ENCODE results near the gene CLPX.
A peak's percentile ranks its signal among the peaks of the same experiment; 100 is the strongest.
"Not testable (repeated sequence)": the region's sequence is repeated elsewhere in the genome, so short reads cannot be mapped to it uniquely, and the experiment has no call there.

CLPX gene

DNA sequence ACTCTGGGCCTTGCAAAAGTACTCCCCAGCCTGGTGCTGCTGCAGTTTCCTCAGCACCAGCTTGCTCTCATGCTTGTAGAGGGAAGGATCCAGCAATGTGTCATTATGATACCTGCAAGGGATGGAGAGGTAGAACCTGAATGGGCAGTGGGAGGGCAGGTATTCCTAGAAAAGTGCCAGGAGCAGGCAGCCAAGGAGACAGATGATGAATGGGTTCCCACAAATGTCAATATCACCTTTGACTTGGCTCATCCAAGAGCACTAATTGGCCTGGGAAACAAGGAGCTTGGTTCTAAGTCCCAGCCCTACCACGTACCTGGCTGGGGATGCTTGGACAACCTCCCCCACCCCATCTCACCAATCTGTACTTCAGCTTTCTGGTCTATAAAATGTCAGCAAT, 16.8 kb upstream of the CLPX start:
- Histone ChIP-seq H3K36me3 (ENCODE audit: control insufficient read depth, insufficient read depth, low read length) (no peaks in the 10 kb centered on the region), H3K4me3 (ENCODE audit: low read length) (no peak overlapping the region), H3K9me3 (ENCODE audit: control insufficient read depth, low read length) (no peaks in the 10 kb centered on the region), H3K27me3 (ENCODE audit: control insufficient read depth, insufficient read depth, low read length) (no peaks in the 10 kb centered on the region), H3K4me1 (ENCODE audit: control insufficient read depth, insufficient read depth, low read length) (no peaks in the 10 kb centered on the region), H3K9ac (ENCODE audit: low read length) (no peak overlapping the region)

GRCh38 chr15:65198571-65198970, 13.4 kb upstream of the CLPX start:
- H3K27me3 ChIP-seq (ENCODE audit: control insufficient read depth, insufficient read depth, low read length), result no peaks in the 10 kb centered on the region
- H3K4me1 ChIP-seq (ENCODE audit: control insufficient read depth, insufficient read depth, low read length), result no peaks in the 10 kb centered on the region
- H3K4me3 ChIP-seq (ENCODE audit: low read length), result no peak overlapping the region
- no peaks in the 10 kb centered on the region for H3K9me3 ChIP-seq (ENCODE audit: control insufficient read depth, low read length)
- H3K36me3 ChIP-seq (ENCODE audit: control insufficient read depth, insufficient read depth, low read length), result no peaks in the 10 kb centered on the region
- H3K9ac ChIP-seq (ENCODE audit: low read length), result no peak overlapping the region

- Histone ChIP-seq H3K36me3 (ENCODE audit: control insufficient read depth, insufficient read depth, low read length) (no peaks in the 10 kb centered on the region), H3K27me3 (ENCODE audit: control insufficient read depth, insufficient read depth, low read length) (no peaks in the 10 kb centered on the region), H3K4me1 (ENCODE audit: control insufficient read depth, insufficient read depth, low read length) (no peaks in the 10 kb centered on the region), H3K9me3 (ENCODE audit: control insufficient read depth, low read length) (no peaks in the 10 kb centered on the region), H3K4me3 (ENCODE audit: low read length) (no peak overlapping the region), H3K9ac (ENCODE audit: low read length) (no peak overlapping the region)
Measured at GRCh38 chr15:65197337-65197645, 12.1 kb upstream of the CLPX start.

- Histone ChIP-seq H3K4me1 (ENCODE audit: control insufficient read depth, insufficient read depth, low read length) (no peaks in the 10 kb centered on the region), H3K4me3 (ENCODE audit: low read length) (no peak overlapping the region), H3K27me3 (ENCODE audit: control insufficient read depth, insufficient read depth, low read length) (no peaks in the 10 kb centered on the region)
Measured at GRCh38 chr15:65196637-65197336, 11.6 kb upstream of the CLPX start.

DNA sequence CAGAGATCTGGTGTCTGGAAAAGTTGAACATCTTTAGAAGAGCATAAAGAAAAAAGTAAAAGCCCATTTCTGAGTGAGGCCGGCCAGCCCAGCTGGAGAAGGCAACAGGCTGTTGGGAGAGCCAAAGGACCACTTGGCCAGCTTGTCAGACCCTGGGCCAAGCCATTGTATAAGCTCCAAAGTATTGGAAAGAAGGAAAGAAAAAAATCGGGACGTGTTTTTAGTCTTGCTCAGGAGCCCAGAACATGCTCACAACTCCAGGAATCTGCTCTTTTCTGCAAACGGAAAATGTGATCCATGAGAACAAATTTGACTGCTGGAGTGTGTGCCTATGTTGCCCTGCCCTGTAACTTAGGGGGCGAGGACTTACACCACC, 10.4 kb upstream of the CLPX start:
- Histone ChIP-seq H3K27me3 (ENCODE audit: control insufficient read depth, insufficient read depth, low read length) (no peaks in the 10 kb centered on the region), H3K4me1 (ENCODE audit: control insufficient read depth, insufficient read depth, low read length) (no peaks in the 10 kb centered on the region), H3K4me3 (ENCODE audit: low read length) (no peak overlapping the region), H3K9me3 (ENCODE audit: control insufficient read depth, low read length) (no peaks in the 10 kb centered on the region), H3K9ac (ENCODE audit: low read length) (no peak overlapping the region), H3K36me3 (ENCODE audit: control insufficient read depth, insufficient read depth, low read length) (no peaks in the 10 kb centered on the region)

More at GRCh38 chr15:65196637-65197336, 11.6 kb upstream of the CLPX start:
- Histone ChIP-seq H3K9me3 (ENCODE audit: control insufficient read depth, low read length) (no peaks in the 10 kb centered on the region), H3K36me3 (ENCODE audit: control insufficient read depth, insufficient read depth, low read length) (no peaks in the 10 kb centered on the region), H3K9ac (ENCODE audit: low read length) (no peak overlapping the region)

- no peaks in the 10 kb centered on the region for H3K4me1 ChIP-seq (ENCODE audit: control insufficient read depth, insufficient read depth, low read length)
- H3K9ac ChIP-seq (ENCODE audit: low read length), result no peak overlapping the region
- no peaks in the 10 kb centered on the region for H3K36me3 ChIP-seq (ENCODE audit: control insufficient read depth, insufficient read depth, low read length)
- no peaks in the 10 kb centered on the region for H3K9me3 ChIP-seq (ENCODE audit: control insufficient read depth, low read length)
- no peak overlapping the region for H3K4me3 ChIP-seq (ENCODE audit: low read length)
- H3K27me3 ChIP-seq (ENCODE audit: control insufficient read depth, insufficient read depth, low read length), result no peaks in the 10 kb centered on the region
Measured at GRCh38 chr15:65194826-65195547, 9.8 kb upstream of the CLPX start.

- H3K36me3 ChIP-seq (ENCODE audit: control insufficient read depth, insufficient read depth, low read length), result no peaks in the 10 kb centered on the region
- no peaks in the 10 kb centered on the region for H3K9me3 ChIP-seq (ENCODE audit: control insufficient read depth, low read length)
- no peaks in the 10 kb centered on the region for H3K4me1 ChIP-seq (ENCODE audit: control insufficient read depth, insufficient read depth, low read length)
- no peak overlapping the region for H3K4me3 ChIP-seq (ENCODE audit: low read length)
- H3K27me3 ChIP-seq (ENCODE audit: control insufficient read depth, insufficient read depth, low read length), result no peaks in the 10 kb centered on the region
- H3K9ac ChIP-seq (ENCODE audit: low read length), result no peak overlapping the region
Measured at GRCh38 chr15:65192016-65192415, 6.9 kb upstream of the CLPX start.

DNA sequence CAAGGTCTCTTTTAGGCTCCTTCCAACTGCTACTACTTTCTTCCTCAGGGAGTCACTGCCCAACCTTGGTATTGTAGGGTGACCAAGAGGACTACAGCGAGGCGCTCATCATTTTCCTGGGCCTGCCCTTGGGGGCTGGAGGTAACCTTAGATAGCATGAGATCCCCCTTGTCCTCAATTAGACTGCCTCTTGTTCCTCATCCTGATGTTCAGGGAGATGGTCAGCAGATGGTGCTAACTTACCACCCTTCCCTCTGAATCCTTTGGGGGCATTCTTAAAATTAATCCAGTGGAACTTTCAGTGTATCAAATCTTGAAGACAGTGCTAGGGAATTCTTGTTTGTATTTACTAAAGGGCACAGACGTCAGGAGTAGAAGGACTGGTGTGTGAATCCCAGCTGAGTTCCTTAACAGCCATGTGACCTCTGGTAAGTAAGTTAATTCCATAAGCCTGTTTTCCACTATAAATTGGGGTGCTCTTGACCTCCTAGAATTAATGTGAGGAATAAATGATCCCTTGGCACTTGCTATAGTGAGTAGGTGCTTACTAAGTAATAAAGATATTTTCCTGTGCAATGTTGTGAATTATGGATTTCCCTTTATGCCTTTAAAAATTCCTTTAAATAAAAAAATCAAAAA, 4.1 kb upstream of the CLPX start:
- Histone ChIP-seq H3K27me3 (ENCODE audit: control insufficient read depth, insufficient read depth, low read length) (no peaks in the 10 kb centered on the region), H3K9ac (ENCODE audit: low read length) (no peak overlapping the region), H3K4me3 (ENCODE audit: low read length) (no peak overlapping the region), H3K9me3 (ENCODE audit: control insufficient read depth, low read length) (no peaks in the 10 kb centered on the region), H3K36me3 (ENCODE audit: control insufficient read depth, insufficient read depth, low read length) (no peaks in the 10 kb centered on the region), H3K4me1 (ENCODE audit: control insufficient read depth, insufficient read depth, low read length) (peaks cover 6% of the 10 kb centered on the region)

DNA sequence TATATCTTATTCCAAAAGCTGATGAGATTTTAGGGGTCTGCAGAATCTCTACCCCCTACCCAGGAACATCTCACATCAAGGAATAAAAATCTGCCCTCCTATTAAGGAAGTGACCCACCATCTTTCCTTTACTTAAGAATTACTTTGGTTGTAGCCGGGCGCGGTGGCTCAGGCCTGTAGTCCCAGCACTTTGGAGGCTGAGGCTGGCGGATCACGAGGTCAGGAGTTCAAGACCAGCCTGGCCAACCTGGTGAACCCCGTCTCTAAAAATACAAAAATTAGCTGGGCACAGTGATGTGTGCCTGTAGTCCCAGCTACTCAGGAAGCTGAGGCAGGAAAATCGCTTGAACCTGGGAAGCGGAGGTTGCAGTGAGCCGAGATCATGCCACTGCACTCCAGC, 3.3 kb upstream of the CLPX start:
- not testable (repeated sequence) for H3K4me3 ChIP-seq (ENCODE audit: low read length); H3K4me1 ChIP-seq (ENCODE audit: control insufficient read depth, insufficient read depth, low read length); H3K27me3 ChIP-seq (ENCODE audit: control insufficient read depth, insufficient read depth, low read length); H3K9ac ChIP-seq (ENCODE audit: low read length); H3K9me3 ChIP-seq (ENCODE audit: control insufficient read depth, low read length); H3K36me3 ChIP-seq (ENCODE audit: control insufficient read depth, insufficient read depth, low read length)

GRCh38 chr15:65184305-65184867, 756 bp downstream of the CLPX start:
- no peaks in the 10 kb centered on the region for H3K36me3 ChIP-seq (ENCODE audit: control insufficient read depth, insufficient read depth, low read length)
- peak overlapping the region; percentile 86 for H3K4me3 ChIP-seq (ENCODE audit: low read length)
- no peaks in the 10 kb centered on the region for H3K27me3 ChIP-seq (ENCODE audit: control insufficient read depth, insufficient read depth, low read length)
- H3K9ac ChIP-seq (ENCODE audit: low read length), result peak overlapping the region; percentile 91
- no peaks in the 10 kb centered on the region for H3K9me3 ChIP-seq (ENCODE audit: control insufficient read depth, low read length)
- H3K4me1 ChIP-seq (ENCODE audit: control insufficient read depth, insufficient read depth, low read length), result peaks cover 6% of the 10 kb centered on the region

GRCh38 chr15:65183865-65184159, 1.3 kb downstream of the CLPX start:
- Histone ChIP-seq H3K9me3 (ENCODE audit: control insufficient read depth, low read length) (no peaks in the 10 kb centered on the region), H3K4me1 (ENCODE audit: control insufficient read depth, insufficient read depth, low read length) (peaks cover 6% of the 10 kb centered on the region), H3K4me3 (ENCODE audit: low read length) (peak overlapping the region; percentile 86), H3K9ac (ENCODE audit: low read length) (peak overlapping the region; percentile 91), H3K36me3 (ENCODE audit: control insufficient read depth, insufficient read depth, low read length) (no peaks in the 10 kb centered on the region), H3K27me3 (ENCODE audit: control insufficient read depth, insufficient read depth, low read length) (no peaks in the 10 kb centered on the region)

- H3K4me1 ChIP-seq (ENCODE audit: control insufficient read depth, insufficient read depth, low read length), result peaks cover 6% of the 10 kb centered on the region
- H3K36me3 ChIP-seq (ENCODE audit: control insufficient read depth, insufficient read depth, low read length), result no peaks in the 10 kb centered on the region
- no peak overlapping the region for H3K4me3 ChIP-seq (ENCODE audit: low read length)
- H3K27me3 ChIP-seq (ENCODE audit: control insufficient read depth, insufficient read depth, low read length), result no peaks in the 10 kb centered on the region
- H3K9ac ChIP-seq (ENCODE audit: low read length), result no peak overlapping the region
- H3K9me3 ChIP-seq (ENCODE audit: control insufficient read depth, low read length), result no peaks in the 10 kb centered on the region
Measured at GRCh38 chr15:65182538-65182937, 2.6 kb downstream of the CLPX start.
